ENCODE data around the gene CPNE5. TPM values are rescaled to one million over a fixed set of nuclear protein-coding genes. Genes with fewer than 3 reads are reported as not detected.

The CPNE5 gene
- total RNA-seq, 1 experiment from 2014 or later = 0.44 TPM

DNA sequence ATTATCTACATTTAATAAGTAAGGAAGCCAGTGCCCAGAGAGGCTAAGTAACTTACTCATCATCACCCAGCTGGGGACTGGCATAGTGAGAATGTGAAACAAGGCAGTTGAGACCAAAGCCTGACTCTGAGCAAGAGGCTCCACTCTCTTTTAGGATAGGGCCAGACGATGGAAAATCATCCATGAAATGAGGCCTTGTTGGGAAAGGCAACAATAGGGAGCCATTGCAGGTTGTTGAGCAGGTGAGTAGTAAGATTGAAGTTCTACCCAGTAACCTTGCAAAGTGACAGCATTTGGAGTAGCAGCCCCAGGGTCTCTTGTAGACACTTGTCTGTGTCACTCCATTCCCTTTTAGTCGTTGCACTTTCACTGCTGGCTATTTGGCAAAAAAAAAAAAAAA lies 2.5 kb upstream of the CPNE5 start:
- ChIA-PET CTCF (no interaction called here), POLR2A (no interaction called here)
- no TSS peak for BruUV-seq (replicated peaks)
- ATAC-seq (no peak), DNase-seq (ENCODE audit: low read depth, low spot score) (no peak)
- H3K27me3 ChIP-seq (ENCODE audit: control insufficient read depth, insufficient read depth, low read length) = no peaks in the 10 kb centered on the region; the same call in 1 of the 2 replicates
- H3K27ac ChIP-seq (ENCODE audit: low read length) = no peak overlapping the region
- intact Hi-C loops (cut with micrococcal nuclease; ENCODE audit: unreplicated experiment) (loop anchor here (10.0 kb wide), 1 partner anchor 227 kb away; no protein-coding TSS in a partner anchor), in situ Hi-C loops (cut with HindIII; ENCODE audit: low pct_unique_long_range_greater_than_20kb, low sequenced_read_pairs) (no loop called here)
- TF ChIP-seq CTCF (IDR thresholded peaks at IDR 0.05) = no peak
- TF ChIP-seq POLR2AphosphoS5 (IDR thresholded peaks at IDR 0.05; ENCODE audit: low read depth, low read length) = no peak
- peaks cover 12% of the 10 kb centered on the region for H3K4me1 ChIP-seq (ENCODE audit: control insufficient read depth, insufficient read depth, low read length)
- H3K4me3 ChIP-seq (ENCODE audit: low read depth in 2 of 2, low read length in 2 of 2) = no peak overlapping the region
- H3K36me3 ChIP-seq (ENCODE audit: control insufficient read depth, insufficient read depth, low read length) = no peaks in the 10 kb centered on the region
- no peaks in the 10 kb centered on the region for H3K9me3 ChIP-seq (ENCODE audit: control insufficient read depth, insufficient read depth, low read depth, low read length)

- DNase-seq (ENCODE audit: low read depth, low spot score) (no peak), ATAC-seq (peak; percentile 64)
- Histone ChIP-seq H3K9me3 (ENCODE audit: control insufficient read depth, insufficient read depth, low read depth, low read length) (no peaks in the 10 kb centered on the region), H3K36me3 (ENCODE audit: control insufficient read depth, insufficient read depth, low read length) (no peaks in the 10 kb centered on the region), H3K27ac (ENCODE audit: low read length) (no peak overlapping the region), H3K4me3 (ENCODE audit: low read depth in 2 of 2, low read length in 2 of 2) (peak overlapping the region; percentile 38 to 48), H3K27me3 (ENCODE audit: control insufficient read depth, insufficient read depth, low read length) (no peaks in the 10 kb centered on the region; the same call in 1 of the 2 replicates), H3K4me1 (ENCODE audit: control insufficient read depth, insufficient read depth, low read length) (peaks cover 12% of the 10 kb centered on the region)
- POLR2A ChIA-PET = interaction anchor here (0.8 kb wide), 1 partner anchor 893 kb away, joined by 4 read pairs; no protein-coding TSS in a partner anchor
- no TSS peak for BruUV-seq (replicated peaks)
- in situ Hi-C loops (cut with HindIII; ENCODE audit: low pct_unique_long_range_greater_than_20kb, low sequenced_read_pairs) (no loop called here), intact Hi-C loops (cut with micrococcal nuclease; ENCODE audit: unreplicated experiment) (loop anchor here (10.0 kb wide), 1 partner anchor 226 kb away; no protein-coding TSS in a partner anchor)
- TF ChIP-seq POLR2AphosphoS5 (IDR thresholded peaks at IDR 0.05; ENCODE audit: low read depth, low read length) (no peak), REST (IDR thresholded peaks at IDR 0.05; ENCODE audit: insufficient read depth in 1 of 2, low read depth in 2 of 2, low read length in 1 of 2) (no peak), CTCF (IDR thresholded peaks at IDR 0.05) (no peak), SIN3A (IDR thresholded peaks at IDR 0.05; ENCODE audit: borderline replicate concordance, insufficient read depth, low read depth, low read length) (no peak), TCF7L2 (IDR thresholded peaks at IDR 0.05; ENCODE audit: low read depth, low read length) (no peak)
- CTCF ChIA-PET = no interaction called here
Observed at GRCh38 chr6:36840432-36841403, 1.5 kb upstream of the CPNE5 start.

All from Panc1 (cell line).